Chondrocyte (in vitro differentiated cells): ENCODE data around the gene RBP4. TPM values are rescaled to one million over a fixed set of nuclear protein-coding genes. Genes with fewer than 3 reads are reported as not detected.

Source experiments
- DNase-seq: peaks from one replicate; pipeline ENCODE4 v3.0.0; 2021; ENCODE audit warnings: mixed read lengths, low spot score
- H3K27ac Mint-ChIP-seq: one replicate; pipeline ENCODE4 v1.8.0; 2021; ENCODE audit warnings: mild to moderate bottlenecking, moderate library complexity, mixed read lengths; ENCODE audit not compliant: unreplicated experiment
- H3K27me3 Mint-ChIP-seq: 2 replicates; pipeline ENCODE4 v1.8.0; 2021; ENCODE audit warnings: low read depth, mixed read lengths
- H3K36me3 Mint-ChIP-seq: 2 replicates; pipeline ENCODE4 v1.8.0; 2021; ENCODE audit warnings: low read depth, mixed read lengths
- H3K4me1 Mint-ChIP-seq: 2 replicates; pipeline ENCODE4 v1.8.0; 2021; ENCODE audit warnings: low read depth, mild to moderate bottlenecking, mixed read lengths
- H3K4me3 Mint-ChIP-seq: one replicate; pipeline ENCODE4 v1.8.0; 2021; ENCODE audit warnings: mild to moderate bottlenecking, moderate library complexity, mixed read lengths; ENCODE audit not compliant: unreplicated experiment
- H3K9me3 Mint-ChIP-seq: 2 replicates; pipeline ENCODE4 v1.8.0; 2021; ENCODE audit warnings: low read depth, mixed read lengths
- total RNA-seq: library from RNA; stranded (reverse); gene quantifications from 3 replicates; pipeline ENCODE4 v1.2.1, GENCODE V29; 2021
- TF ChIP-seq, protein P1 (sequence below): fragments of 200-600 bp; sonication (generic); IDR thresholded peaks from 2 replicates; pipeline ENCODE4 v1.5.0; 2021; ENCODE audit warnings: antibody characterized with exemption, mild to moderate bottlenecking, moderate library complexity

Gene RBP4
- total RNA-seq, 1 donor from 2014 or later, result 30.1 TPM

DNA sequence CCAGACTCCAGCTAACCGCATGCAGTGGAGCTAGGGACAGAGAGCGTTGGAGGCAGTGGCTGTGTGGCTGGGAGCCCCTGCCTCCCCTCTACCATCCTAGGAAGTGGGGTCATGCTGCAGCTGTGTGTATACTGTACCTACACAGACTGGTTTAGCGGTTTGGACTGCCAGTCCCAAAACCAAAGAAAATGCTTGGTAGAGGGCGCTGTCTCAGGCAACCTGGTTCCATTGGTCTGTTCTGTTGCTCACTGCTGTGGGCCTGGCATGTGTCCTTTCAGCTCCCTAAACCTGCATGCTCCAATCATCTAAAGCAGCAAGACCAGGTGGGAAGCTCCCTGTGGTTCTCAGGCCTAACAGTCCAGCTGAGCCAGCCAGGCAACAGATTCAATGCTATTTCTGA lies 4.5 kb downstream of the RBP4 start:
- Mint-ChIP-seq H3K27ac (no peak overlapping the region), H3K27me3 (no peaks in the 10 kb centered on the region), H3K4me3 (no peak overlapping the region), H3K4me1 (peaks cover 16% of the 10 kb centered on the region), H3K36me3 (no peaks in the 10 kb centered on the region), H3K9me3 (no peaks in the 10 kb centered on the region)
- DNase-seq, result no peak
- TF ChIP-seq, protein P1, sequence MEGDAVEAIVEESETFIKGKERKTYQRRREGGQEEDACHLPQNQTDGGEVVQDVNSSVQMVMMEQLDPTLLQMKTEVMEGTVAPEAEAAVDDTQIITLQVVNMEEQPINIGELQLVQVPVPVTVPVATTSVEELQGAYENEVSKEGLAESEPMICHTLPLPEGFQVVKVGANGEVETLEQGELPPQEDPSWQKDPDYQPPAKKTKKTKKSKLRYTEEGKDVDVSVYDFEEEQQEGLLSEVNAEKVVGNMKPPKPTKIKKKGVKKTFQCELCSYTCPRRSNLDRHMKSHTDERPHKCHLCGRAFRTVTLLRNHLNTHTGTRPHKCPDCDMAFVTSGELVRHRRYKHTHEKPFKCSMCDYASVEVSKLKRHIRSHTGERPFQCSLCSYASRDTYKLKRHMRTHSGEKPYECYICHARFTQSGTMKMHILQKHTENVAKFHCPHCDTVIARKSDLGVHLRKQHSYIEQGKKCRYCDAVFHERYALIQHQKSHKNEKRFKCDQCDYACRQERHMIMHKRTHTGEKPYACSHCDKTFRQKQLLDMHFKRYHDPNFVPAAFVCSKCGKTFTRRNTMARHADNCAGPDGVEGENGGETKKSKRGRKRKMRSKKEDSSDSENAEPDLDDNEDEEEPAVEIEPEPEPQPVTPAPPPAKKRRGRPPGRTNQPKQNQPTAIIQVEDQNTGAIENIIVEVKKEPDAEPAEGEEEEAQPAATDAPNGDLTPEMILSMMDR, result peak; percentile 24

- no peak overlapping the region for H3K27ac Mint-ChIP-seq
- DNase-seq, result no peak
- no peaks in the 10 kb centered on the region for H3K9me3 Mint-ChIP-seq
- TF ChIP-seq, protein P1, result no peak
- no peak overlapping the region for H3K4me3 Mint-ChIP-seq
- H3K36me3 Mint-ChIP-seq, result no peaks in the 10 kb centered on the region
- H3K27me3 Mint-ChIP-seq, result no peaks in the 10 kb centered on the region
- H3K4me1 Mint-ChIP-seq, result peaks cover 17% of the 10 kb centered on the region
Measured at GRCh38 chr10:93595378-93596161, 5.5 kb downstream of the RBP4 start.

DNA sequence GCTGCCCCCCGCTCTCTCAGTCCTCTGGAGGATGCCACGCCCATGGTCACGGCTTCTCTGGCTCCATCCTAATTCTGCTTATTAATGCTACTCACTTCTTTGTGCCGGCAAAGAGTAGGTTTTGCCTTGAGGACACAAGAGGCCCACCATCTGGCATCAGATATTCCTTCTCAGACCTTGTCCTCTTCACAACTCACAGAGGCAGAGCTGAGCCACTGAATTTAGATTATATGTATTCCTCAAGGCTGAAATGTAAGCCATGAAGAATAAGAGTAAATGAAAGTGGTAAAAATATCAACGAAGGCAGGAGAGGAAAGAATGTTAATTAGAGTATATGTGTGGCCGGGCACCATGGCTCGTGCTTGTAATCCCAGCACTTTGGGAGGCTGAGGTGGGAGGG lies 6.5 kb downstream of the RBP4 start:
- H3K27ac Mint-ChIP-seq, result no peak overlapping the region
- no peak for DNase-seq
- peaks cover 17% of the 10 kb centered on the region for H3K4me1 Mint-ChIP-seq
- no peaks in the 10 kb centered on the region for H3K9me3 Mint-ChIP-seq
- no peaks in the 10 kb centered on the region for H3K27me3 Mint-ChIP-seq
- no peaks in the 10 kb centered on the region for H3K36me3 Mint-ChIP-seq
- TF ChIP-seq, protein P1, result no peak
- no peak overlapping the region for H3K4me3 Mint-ChIP-seq

DNA sequence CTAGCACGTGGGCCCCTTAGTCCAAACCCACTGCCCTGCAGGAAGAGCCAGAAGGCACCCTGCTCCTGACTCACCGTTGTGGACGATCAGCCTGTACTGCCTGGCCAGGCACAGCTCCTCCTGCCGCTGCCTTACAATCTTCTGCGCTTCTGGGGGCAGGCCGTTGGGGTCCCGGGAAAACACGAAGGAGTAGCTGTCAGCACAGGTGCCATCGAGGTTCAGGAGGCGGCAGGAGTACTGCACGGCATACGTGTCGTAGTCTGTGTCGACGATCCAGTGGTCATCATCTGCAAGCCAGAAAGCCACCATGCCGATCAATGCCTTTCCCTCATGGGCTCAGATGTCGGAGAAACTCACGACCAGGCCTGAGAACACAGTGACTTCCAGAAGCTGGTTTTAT lies 7.3 kb downstream of the RBP4 start:
- H3K9me3 Mint-ChIP-seq, result no peaks in the 10 kb centered on the region
- peaks cover 2% of the 10 kb centered on the region for H3K27me3 Mint-ChIP-seq
- no peak overlapping the region for H3K4me3 Mint-ChIP-seq
- no peak overlapping the region for H3K27ac Mint-ChIP-seq
- no peak for DNase-seq
- H3K36me3 Mint-ChIP-seq, result no peaks in the 10 kb centered on the region
- H3K4me1 Mint-ChIP-seq, result peaks cover 17% of the 10 kb centered on the region
- TF ChIP-seq, protein P1, result no peak

DNA sequence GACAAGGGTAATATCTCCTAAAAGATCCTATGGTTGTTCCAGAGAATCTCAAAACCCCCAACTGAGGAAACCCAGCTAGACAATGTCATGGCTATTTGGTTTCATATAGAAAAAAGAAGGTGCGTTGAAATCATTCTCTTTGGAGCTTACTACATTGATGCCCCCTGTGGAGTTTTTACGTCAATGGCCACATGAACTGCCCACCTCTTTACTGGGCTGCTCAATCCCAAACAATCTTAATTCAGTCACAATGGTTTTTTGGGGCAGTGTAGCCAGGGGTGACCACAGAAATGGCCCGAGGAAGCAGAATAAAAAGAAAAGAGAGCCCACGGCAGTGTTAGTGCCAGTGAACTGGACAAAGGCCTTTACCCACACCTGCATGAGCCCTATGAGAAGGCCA lies 7.8 kb downstream of the RBP4 start:
- Mint-ChIP-seq H3K27me3 (peaks cover 2% of the 10 kb centered on the region), H3K9me3 (no peaks in the 10 kb centered on the region), H3K36me3 (no peaks in the 10 kb centered on the region), H3K27ac (no peak overlapping the region), H3K4me1 (peaks cover 17% of the 10 kb centered on the region), H3K4me3 (no peak overlapping the region)
- DNase-seq, result no peak
- TF ChIP-seq, protein P1, result no peak
